Hepatocyte (in vitro differentiated cells): ENCODE measurements around the gene DISC1. TPM values are rescaled to one million over a fixed set of nuclear protein-coding genes. Genes with fewer than 3 reads are reported as not detected.
"Not testable (repeated sequence)": the region's sequence is repeated elsewhere in the genome, so short reads cannot be mapped to it uniquely, and the experiment has no call there.

ENCODE experiments used
- DNase-seq: peaks from one replicate; pipeline ENCODE4 v3.0.0-alpha.2; 2016; ENCODE audit warnings: low spot score
- H2AFZ ChIP-seq: fragments of 200-600 bp; sonication (generic); 2 replicates; pipeline ENCODE4 v1.6.0; 2016; ENCODE audit warnings: antibody characterized with exemption, mild to moderate bottlenecking
- H3K27ac ChIP-seq: fragments of 200-600 bp; sonication (generic); 2 replicates; pipeline ENCODE4 v1.5.1; 2016; ENCODE audit warnings: mild to moderate bottlenecking
- H3K27me3 ChIP-seq: fragments of 200-600 bp; sonication (generic); 2 replicates; pipeline ENCODE4 v1.6.1; 2016
- H3K36me3 ChIP-seq: fragments of 200-600 bp; sonication (generic); replicated peaks from 2 replicates; pipeline ENCODE4 v1.5.1; 2016; ENCODE audit warnings: low read depth; ENCODE audit not compliant: insufficient read depth
- H3K4me1 ChIP-seq: fragments of 200-600 bp; sonication (generic); 2 replicates; pipeline ENCODE4 v1.5.1; 2016; ENCODE audit warnings: mild to moderate bottlenecking, moderate library complexity; ENCODE audit not compliant: insufficient read depth
- H3K4me2 ChIP-seq: fragments of 200-600 bp; sonication (generic); 2 replicates; pipeline ENCODE4 v1.6.0; 2016
- H3K4me3 ChIP-seq: fragments of 200-600 bp; sonication (generic); 2 replicates; pipeline ENCODE4 v1.5.1; 2016; ENCODE audit warnings: mild to moderate bottlenecking
- H3K79me2 ChIP-seq: fragments of 200-600 bp; sonication (generic); 2 replicates; pipeline ENCODE4 v1.6.0; 2017; ENCODE audit warnings: mild to moderate bottlenecking
- H3K9me2 ChIP-seq: fragments of 200-600 bp; sonication (generic); replicated peaks from 2 replicates; pipeline ENCODE4 v1.6.0; 2017; ENCODE audit warnings: mild to moderate bottlenecking; ENCODE audit not compliant: insufficient read depth
- H3K9me3 ChIP-seq: fragments of 200-600 bp; sonication (generic); 2 replicates; pipeline ENCODE4 v1.5.1; 2016; ENCODE audit warnings: low read depth, mild to moderate bottlenecking
- H4K20me1 ChIP-seq: fragments of 200-600 bp; sonication (generic); 2 replicates; pipeline ENCODE4 v1.6.0; 2016; ENCODE audit warnings: mild to moderate bottlenecking; ENCODE audit not compliant: insufficient read depth, poor library complexity, severe bottlenecking
- CTCF ChIP-seq: fragments of 200-600 bp; sonication (generic); IDR thresholded peaks from 2 replicates; pipeline ENCODE4 v1.5.1; 2016; ENCODE audit warnings: antibody characterized with exemption, mild to moderate bottlenecking; ENCODE audit not compliant: poor library complexity
- EZH2 ChIP-seq: fragments of 200-600 bp; sonication (generic); IDR thresholded peaks from 2 replicates; pipeline ENCODE4 v1.6.1; 2016; ENCODE audit warnings: antibody characterized with exemption, mild to moderate bottlenecking, borderline replicate concordance
- EZH2phosphoT487 ChIP-seq: fragments of 200-600 bp; sonication (generic); IDR thresholded peaks from one replicate; pipeline ENCODE4 v1.6.1; 2018; ENCODE audit warnings: antibody characterized with exemption, mild to moderate bottlenecking, low read depth, moderate library complexity; ENCODE audit not compliant: unreplicated experiment, severe bottlenecking
- WGBS: methylation state at CpG from one replicate; pipeline ENCODE4 v1.1.6; 2016; ENCODE audit warnings: low lambda C conversion rate; ENCODE audit errors: missing lambda C conversion rate; 5-methylcytosine and 5-hydroxymethylcytosine counted together
- polyA plus RNA-seq: library from polyadenylated mRNA; unstranded; fragments of >200 nt; fragmentation: Nextera tagmentation; extraction: Ambion mirVana; gene quantifications from 2 replicates; pipeline ENCODE4 v1.2.1, GENCODE V29; 2016
- total RNA-seq: library from RNA; depleted of rRNA; stranded (reverse); fragments of >200 nt; gene quantifications from 2 replicates; pipeline ENCODE4 v1.2.3, GENCODE V29; 2014

DISC1 gene
- total and polyA plus RNA-seq, 2 experiments from 2014 or later = 3.0 to 4.7 TPM

- Histone ChIP-seq H2AFZ (no peak overlapping the region), H3K9me2 (no peaks in the 10 kb centered on the region), H4K20me1 (no peaks in the 10 kb centered on the region), H3K36me3 (no peaks in the 10 kb centered on the region), H3K4me3 (no peak overlapping the region), H3K27me3 (no peaks in the 10 kb centered on the region), H3K27ac (no peak overlapping the region), H3K79me2 (no peaks in the 10 kb centered on the region), H3K9me3 (no peaks in the 10 kb centered on the region), H3K4me1 (no peaks in the 10 kb centered on the region), H3K4me2 (no peak overlapping the region)
- TF ChIP-seq EZH2 = no peak
- TF ChIP-seq EZH2phosphoT487 = no peak
- no peak for TF ChIP-seq CTCF
- WGBS = 71% methylated on average over 6 of the region's 6 CpGs
- no peak for DNase-seq
Measured at GRCh38 chr1:231761747-231762541, 135.4 kb downstream of the DISC1 start.

- Histone ChIP-seq H3K27me3 (no peaks in the 10 kb centered on the region), H3K9me2 (no peaks in the 10 kb centered on the region), H2AFZ (no peak overlapping the region), H3K4me3 (no peak overlapping the region), H3K4me2 (no peak overlapping the region), H3K9me3 (no peaks in the 10 kb centered on the region), H3K79me2 (no peaks in the 10 kb centered on the region), H3K4me1 (no peaks in the 10 kb centered on the region), H3K27ac (no peak overlapping the region), H4K20me1 (no peaks in the 10 kb centered on the region), H3K36me3 (no peaks in the 10 kb centered on the region)
- TF ChIP-seq CTCF = no peak
- no peak for TF ChIP-seq EZH2phosphoT487
- no peak for DNase-seq
- whole genome bisulfite sequencing = 93% methylated on average over 2 of the region's 2 CpGs
Measured at GRCh38 chr1:231763456-231763855, 136.9 kb downstream of the DISC1 start.

GRCh38 chr1:231765825-231766224 is 139.2 kb downstream of the DISC1 start:
- H3K9me2 ChIP-seq, H3K79me2 ChIP-seq, H3K27ac ChIP-seq, H3K4me2 ChIP-seq, H3K36me3 ChIP-seq, H4K20me1 ChIP-seq, H2AFZ ChIP-seq, H3K4me3 ChIP-seq, H3K9me3 ChIP-seq, DNase-seq, H3K4me1 ChIP-seq, H3K27me3 ChIP-seq: not testable (repeated sequence)
- 91% methylated on average over 7 of the region's 7 CpGs for WGBS

GRCh38 chr1:231767471-231767870 is 140.9 kb downstream of the DISC1 start:
- no peaks in the 10 kb centered on the region for H3K4me1 ChIP-seq
- H3K9me2 ChIP-seq = no peaks in the 10 kb centered on the region
- H3K4me2 ChIP-seq = no peak overlapping the region
- TF ChIP-seq EZH2phosphoT487 (no peak), EZH2 (no peak), CTCF (no peak)
- no peak overlapping the region for H3K27ac ChIP-seq
- no peak for DNase-seq
- H4K20me1 ChIP-seq = no peaks in the 10 kb centered on the region
- H3K4me3 ChIP-seq = no peak overlapping the region
- H3K79me2 ChIP-seq = no peaks in the 10 kb centered on the region
- H2AFZ ChIP-seq = no peak overlapping the region
- H3K27me3 ChIP-seq = no peaks in the 10 kb centered on the region
- 80% methylated on average over 4 of the region's 4 CpGs for WGBS
- no peaks in the 10 kb centered on the region for H3K9me3 ChIP-seq
- H3K36me3 ChIP-seq = no peaks in the 10 kb centered on the region
